ENCODE data around the gene ZCCHC10.
A peak's percentile ranks its signal among the peaks of the same experiment; 100 is the strongest.
"Not testable (repeated sequence)": the region's sequence is repeated elsewhere in the genome, so short reads cannot be mapped to it uniquely, and the experiment has no call there.

The ZCCHC10 gene

GRCh38 chr5:133025804-133026663, at the start of gene ZCCHC10:
Gene ZCCHC10, minus strand, starts transcription at chr5:133026549. Its CDS starts 12 bp downstream, at chr5:133026537.
- DNase-seq = peak; percentile 92

GRCh38 chr5:133075572-133076536, 49.5 kb upstream of the ZCCHC10 start:
- DNase-seq = no peak

DNA sequence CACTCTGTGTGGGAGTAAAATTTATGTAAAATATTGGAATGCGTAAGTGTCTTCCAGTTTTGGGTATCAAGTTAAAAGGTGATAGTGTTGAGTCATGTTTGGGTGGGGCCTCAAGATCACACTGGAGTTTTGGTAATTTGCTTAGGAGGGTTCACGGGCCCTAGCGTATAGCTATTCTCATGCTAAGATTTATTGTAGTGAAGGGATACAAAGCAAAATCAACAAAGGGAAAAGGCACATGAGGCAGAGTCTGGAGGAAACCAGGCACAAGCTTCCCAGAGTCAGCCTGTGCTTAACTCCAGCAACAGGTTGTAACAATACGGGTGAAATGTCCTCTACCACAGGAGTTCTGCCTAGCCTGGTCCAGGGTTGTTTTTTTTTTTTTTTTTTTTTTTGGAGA, 45.7 kb upstream of the ZCCHC10 start:
- no peak for DNase-seq

DNA sequence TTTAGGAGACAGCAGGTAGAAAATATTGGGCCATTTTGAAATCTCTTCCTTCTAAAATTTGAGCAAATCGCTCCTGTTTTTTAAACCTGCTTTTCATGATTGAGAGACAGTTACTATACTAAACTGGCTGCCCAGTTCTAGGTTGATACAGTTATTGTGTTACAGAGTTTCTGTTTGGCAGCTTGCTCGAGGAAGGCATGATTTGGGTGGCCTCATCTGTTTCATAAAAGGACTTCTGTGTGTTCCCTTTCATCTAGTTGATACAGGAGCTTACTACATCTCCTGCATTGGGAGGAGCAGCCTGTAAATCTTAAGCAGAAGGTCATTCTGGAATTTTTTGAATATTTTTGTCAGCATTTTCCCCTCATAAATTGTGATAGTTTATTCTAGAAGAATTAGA, 39.7 kb upstream of the ZCCHC10 start:
- no peak for DNase-seq

GRCh38 chr5:133065471-133065870, 39.1 kb upstream of the ZCCHC10 start:
- no peak for DNase-seq

GRCh38 chr5:133063965-133064364, 37.6 kb upstream of the ZCCHC10 start:
- no peak for DNase-seq

GRCh38 chr5:133062276-133062675, 35.9 kb upstream of the ZCCHC10 start:
- DNase-seq = no peak

- DNase-seq = no peak
Observed at GRCh38 chr5:133059621-133060020, 33.3 kb upstream of the ZCCHC10 start.

DNA sequence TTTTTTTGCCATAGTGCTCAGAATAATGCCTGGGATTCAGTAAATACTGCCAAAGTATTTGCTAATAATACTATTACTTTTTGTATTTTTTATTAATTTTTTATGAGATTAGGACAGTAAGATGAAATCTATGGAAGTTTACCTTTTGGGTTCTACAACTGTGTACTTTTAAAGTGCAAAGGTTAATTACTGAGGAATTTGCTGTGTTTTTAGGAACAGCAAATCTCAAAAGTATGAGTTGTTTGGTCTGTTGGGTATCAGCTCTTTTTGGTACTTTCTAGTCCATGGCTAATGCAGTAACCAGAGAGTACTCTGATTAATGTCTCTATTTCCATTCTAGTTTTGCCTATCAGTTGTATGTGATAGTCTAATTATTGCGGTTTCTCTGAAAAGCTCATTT, 30.5 kb upstream of the ZCCHC10 start:
- DNase-seq = no peak

GRCh38 chr5:133054697-133055471, 28.5 kb upstream of the ZCCHC10 start:
- no peak for DNase-seq

GRCh38 chr5:133053448-133053847, 27.1 kb upstream of the ZCCHC10 start:
- DNase-seq = no peak

DNA sequence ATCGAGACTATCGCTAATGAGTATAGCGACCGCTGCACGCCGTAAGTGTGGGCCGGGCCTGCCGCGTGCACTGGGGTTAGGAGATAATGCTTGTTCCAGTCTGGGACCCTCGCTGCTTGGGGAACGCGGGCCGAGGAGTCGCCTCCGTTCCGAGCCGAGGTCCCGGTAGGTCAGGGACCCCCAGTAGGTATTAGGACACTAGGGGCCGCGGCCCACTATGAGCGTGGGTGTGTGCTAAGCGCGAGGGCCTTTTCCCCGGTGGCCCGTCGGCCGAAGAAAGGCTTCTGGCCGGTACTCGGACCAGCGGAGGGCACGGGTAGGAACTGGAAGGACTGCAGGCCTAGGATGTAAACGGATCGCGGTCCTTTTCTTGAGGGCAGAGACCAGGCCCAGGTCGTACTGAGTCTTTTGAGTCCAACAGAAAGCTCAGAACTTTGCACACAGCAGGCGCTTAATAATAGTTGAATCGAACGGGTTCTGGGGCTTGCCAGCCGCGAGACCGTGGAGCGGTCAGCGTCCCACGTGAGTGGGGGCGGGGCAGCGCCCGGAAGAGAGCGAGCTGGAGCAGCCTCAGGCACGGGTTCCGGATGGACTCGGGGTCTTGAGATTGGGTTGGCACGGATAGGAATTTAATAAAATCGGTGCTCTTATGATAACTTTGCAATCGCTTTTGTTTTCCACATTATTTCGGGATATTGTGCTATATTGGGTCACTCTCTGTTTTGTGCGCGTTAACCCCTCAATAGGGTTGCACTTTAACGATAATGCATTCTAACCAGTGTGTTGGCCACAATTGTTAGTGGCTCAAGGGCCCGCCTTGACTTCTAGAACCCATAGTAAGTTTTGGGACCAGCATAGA, 26.2 kb upstream of the ZCCHC10 start:
- peak; percentile 38 for DNase-seq

- peak; percentile 97 for DNase-seq
Observed at GRCh38 chr5:133051542-133052316, 25.4 kb upstream of the ZCCHC10 start, which contains the start of gene HSPA4. Gene HSPA4, plus strand, starts transcription at chr5:133052013. Its CDS starts 238 bp downstream, at chr5:133052251.

GRCh38 chr5:133051061-133051541, 24.8 kb upstream of the ZCCHC10 start:
- DNase-seq = no peak

DNA sequence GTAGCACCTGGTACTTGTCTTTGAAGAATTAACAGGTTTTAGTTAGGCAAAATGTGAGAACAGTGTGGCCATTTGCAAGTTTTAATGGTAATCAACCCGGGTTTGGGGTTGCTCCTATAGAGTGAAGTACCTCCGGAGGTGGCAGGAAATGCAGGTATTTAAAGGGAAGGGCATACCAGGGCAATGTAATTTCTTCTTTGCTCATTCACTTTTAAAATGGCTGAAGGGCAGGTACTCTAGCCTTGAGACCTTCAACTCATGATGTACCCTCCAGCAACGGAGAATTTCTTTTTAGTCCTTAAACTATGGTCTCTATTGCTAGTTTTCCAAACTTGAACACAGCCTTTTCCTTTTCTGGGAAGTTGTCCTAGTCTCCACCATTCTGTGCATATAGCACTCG, 24.2 kb upstream of the ZCCHC10 start:
- no peak for DNase-seq

GRCh38 chr5:133049726-133050048, 23.3 kb upstream of the ZCCHC10 start:
- DNase-seq = no peak

DNA sequence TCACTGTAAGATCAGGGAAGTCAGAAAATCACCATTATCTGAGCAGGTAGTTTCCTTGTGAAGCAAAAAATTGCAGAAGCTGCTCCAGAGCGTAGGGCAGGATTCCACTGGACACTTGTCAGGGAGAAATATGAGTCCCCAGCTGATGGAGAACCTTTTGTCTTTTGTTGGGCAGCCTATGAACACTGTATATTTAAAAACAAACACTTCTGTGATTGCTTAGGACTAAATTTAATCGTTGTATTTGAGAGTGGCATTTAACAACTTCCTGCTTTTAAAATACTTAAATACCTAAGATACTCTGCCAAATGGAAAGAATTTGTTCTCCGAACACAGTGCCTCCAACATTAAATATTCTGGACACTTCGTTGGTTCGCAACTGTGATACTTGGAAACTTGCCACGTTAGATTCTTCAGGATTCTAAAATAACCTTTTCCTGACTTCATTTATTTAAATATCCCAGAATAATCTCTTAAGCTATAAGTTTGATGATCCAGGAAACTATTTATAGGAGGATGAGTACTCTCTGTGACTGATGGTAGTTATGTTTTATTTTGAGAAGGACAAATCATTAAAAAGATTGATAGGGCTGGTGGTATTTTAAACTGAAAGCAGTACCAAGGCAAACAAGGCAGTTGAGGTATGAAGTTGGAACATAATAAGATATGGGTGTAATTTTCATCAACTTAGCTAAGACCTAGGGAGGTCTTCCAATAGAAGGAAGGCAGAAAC, 22.8 kb upstream of the ZCCHC10 start:
- DNase-seq = no peak

GRCh38 chr5:133047404-133047803, 21.1 kb upstream of the ZCCHC10 start:
- DNase-seq = no peak

DNA sequence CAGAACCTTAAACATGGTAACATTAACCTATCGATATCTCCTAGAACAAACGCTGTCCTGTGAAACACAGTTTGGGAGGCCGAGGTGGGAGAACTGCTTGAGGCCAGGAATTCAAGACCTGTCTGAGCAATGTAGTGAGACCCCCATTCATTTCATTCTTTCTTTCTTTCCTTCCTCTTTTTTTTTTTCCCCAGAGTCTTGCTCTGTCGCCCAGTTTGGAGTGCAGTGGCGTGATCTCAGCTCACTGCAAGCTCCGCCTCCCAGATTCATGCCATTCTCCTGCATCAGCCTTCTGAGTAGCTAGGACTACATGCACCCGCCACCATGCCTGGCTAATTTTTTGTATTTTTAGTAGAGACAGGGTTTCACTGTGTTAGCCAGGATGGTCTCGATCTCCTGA, 20.2 kb upstream of the ZCCHC10 start:
- DNase-seq = not testable (repeated sequence)

GRCh38 chr5:133041910-133042309, 15.6 kb upstream of the ZCCHC10 start:
- no peak for DNase-seq

All from activated CD8-positive, alpha-beta memory T cell treated with anti-CD3 and anti-CD28 coated beads, Interleukin-2, amount 50 U/mL, for 4 hours (primary cell).